NCI-H2196 treated with DMSO at 0.1 percent for 48 hours (cell line): Measurements from ENCODE around the gene ASIP.
"Not testable (repeated sequence)": the region's sequence is repeated elsewhere in the genome, so short reads cannot be mapped to it uniquely, and the experiment has no call there.

Experiments used
- DNase-seq: peaks from one replicate; lab custom pipeline; 2025; ENCODE audit not compliant: unreplicated experiment; lab: John Stamatoyannopoulos, UW

Gene ASIP

DNA sequence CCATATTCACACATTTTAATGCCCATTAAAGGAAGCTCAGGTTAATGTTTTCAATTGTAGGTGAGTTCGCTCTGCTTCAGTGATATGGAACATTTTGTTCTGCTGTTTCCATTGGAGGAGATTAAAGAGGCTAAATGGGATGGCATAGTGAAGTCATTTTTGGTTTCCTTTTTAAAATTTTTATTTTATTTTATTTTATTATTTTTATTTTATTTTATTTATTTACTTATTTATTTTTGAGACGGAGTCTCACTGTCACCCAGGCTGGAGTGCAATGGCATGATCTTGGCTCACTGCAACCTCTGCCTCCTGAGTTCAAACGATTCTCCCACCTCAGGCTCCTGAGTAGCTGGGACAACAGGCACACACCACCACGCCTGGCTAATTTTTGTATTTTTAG, 792 bp downstream of the ASIP start:
- not testable (repeated sequence) for DNase-seq

GRCh38 chr20:34242879-34243278, 1.7 kb downstream of the ASIP start:
- DNase-seq, result no peak

DNA sequence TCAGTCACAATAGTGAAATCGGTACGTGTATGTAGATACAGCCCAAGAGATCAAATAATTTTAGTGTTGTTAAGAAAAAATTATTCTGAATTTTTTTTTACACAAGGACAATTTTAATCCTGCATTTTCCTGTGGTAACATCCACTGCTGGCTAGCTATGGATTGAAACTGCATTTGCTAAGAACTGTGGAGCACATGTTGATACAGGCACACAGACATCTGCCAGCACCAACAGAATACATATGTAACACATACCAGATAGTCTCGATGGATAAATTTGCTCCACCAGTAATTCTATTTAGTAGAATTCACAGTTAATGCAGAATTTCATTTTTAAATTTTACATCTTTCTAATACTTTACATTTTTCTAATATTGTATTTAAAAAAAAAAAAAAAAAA, 2.2 kb downstream of the ASIP start:
- no peak for DNase-seq

GRCh38 chr20:34246126-34246626, 5.0 kb downstream of the ASIP start:
- DNase-seq, result no peak

- no peak for DNase-seq
Measured at GRCh38 chr20:34249291-34249690, 8.1 kb downstream of the ASIP start.

- no peak for DNase-seq
Measured at GRCh38 chr20:34250005-34250404, 8.8 kb downstream of the ASIP start.

DNA sequence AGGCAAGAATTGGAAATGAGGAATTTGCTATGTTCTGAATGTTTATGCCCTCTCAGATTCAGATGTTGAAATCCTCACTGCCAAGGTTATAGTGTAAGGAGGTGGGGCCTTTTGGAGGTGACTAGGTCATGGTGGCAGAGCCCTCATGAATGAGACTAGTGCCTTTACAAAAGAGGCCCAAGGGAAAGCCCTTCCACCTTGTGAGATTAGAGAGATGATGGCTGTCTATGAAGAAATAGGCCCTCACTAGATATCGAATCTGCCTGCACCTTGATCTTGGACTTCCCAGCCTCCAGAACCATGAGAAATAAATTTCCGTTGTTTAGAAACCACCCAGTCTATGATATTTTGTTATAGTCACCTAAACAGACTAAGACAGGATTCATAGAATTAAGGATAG, 10.4 kb downstream of the ASIP start:
- no peak for DNase-seq

GRCh38 chr20:34252431-34253086, 11.3 kb downstream of the ASIP start:
- DNase-seq, result not testable (repeated sequence)

- DNase-seq, result no peak
Measured at GRCh38 chr20:34254979-34255378, 13.8 kb downstream of the ASIP start.

DNA sequence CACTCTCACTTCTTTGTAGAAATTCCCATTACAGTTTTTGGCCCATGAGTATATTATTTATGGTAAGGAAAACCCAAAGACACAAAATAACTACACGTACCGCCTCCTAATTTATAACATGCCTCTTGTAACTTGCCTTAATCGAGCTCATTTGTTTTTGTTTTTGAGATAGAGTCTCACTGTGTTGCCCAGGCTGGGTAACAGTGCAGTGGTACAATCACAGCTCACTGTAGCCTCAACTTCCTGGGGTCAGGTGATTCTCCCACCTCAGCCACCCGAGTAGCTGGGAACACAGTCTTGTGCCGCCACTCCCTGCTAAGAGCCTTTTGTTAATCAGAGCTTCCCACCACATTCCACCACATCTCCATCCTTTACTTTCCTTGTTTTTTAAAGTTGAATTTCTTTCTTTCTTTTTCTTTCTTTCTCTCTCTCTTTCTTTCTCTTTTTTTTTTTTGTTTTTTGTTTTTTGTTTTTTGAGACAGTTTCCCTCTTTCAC, 15.5 kb downstream of the ASIP start:
- DNase-seq, result no peak

- no peak for DNase-seq
Measured at GRCh38 chr20:34260208-34260942, 19.2 kb downstream of the ASIP start.

DNA sequence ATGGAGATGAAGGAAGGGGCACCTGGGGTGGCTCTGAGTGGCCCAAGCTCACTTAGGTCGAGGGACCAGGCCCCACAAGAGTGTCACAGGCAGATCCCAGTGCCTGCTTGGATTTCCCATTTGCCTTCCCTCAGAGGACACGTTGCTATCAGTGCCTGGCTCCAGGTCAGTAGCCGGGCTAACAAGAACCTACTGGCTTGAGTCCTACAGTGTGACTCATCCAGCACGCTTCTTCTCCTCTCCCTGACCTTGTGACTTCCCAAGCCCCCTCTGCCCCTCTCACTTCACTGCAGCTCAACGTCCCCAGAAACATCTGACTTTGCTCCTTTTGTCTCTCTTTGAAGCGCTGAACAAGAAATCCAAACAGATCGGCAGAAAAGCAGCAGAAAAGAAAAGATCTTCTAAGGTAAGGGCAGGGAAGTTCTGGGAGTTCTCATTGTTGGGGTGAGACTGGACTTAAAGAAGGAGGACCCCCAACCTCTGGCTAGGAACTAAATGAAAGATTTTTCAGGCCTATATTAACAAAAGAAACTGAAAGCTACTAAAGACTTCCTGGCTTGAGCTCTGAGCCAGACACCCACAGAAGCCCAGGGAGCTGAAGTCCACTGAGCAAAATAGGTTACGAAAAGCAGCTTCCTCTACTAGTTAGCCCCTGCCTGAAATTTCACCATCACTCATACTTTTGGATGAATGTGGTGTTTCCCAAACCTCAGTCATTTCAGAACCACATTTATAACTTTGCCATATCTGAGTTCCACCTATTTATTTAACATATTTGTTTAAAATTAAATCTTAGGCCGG, 21.5 kb downstream of the ASIP start:
- no peak for DNase-seq

- not testable (repeated sequence) for DNase-seq
Measured at GRCh38 chr20:34263468-34263867, 22.2 kb downstream of the ASIP start.

DNA sequence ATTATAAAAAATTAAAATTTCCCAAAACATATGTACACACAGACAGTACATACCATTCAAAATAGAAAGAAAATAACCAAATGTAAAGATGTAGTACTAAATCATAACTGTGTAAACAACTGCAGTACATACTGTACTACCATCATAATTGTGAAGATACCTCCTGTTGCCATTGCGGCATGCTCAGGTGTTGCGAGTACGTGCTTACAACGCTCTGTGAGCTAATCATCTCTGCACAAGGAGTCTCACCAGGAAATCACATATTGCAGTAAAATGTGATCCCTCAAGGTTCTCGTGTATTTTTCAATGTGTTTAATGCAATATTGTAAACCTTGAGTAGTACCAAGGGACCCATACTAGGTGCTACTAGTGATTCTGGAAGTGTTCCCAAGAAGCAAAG, 22.9 kb downstream of the ASIP start:
- DNase-seq, result no peak

DNA sequence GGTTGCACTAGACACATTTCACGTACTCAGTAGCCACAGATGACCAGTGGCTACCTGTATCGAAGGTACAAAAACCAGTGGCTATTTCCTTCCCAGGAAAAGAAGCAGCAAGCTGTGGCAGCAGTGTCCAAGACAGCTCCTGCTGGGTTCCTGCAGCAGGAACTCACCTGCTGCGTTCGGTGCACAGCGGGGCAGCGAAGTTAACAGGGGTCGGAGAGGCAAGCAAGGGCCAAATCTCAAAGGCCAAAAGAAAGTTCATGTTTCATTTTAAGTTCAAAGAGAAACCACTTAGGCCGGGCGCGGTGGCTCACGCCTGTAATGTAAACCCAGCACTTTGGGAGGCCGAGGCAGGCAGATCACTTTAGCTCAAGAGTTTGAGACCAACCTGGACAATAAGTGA, 26.9 kb downstream of the ASIP start:
- no peak for DNase-seq

GRCh38 chr20:34268851-34269636, 27.8 kb downstream of the ASIP start:
- no peak for DNase-seq

DNA sequence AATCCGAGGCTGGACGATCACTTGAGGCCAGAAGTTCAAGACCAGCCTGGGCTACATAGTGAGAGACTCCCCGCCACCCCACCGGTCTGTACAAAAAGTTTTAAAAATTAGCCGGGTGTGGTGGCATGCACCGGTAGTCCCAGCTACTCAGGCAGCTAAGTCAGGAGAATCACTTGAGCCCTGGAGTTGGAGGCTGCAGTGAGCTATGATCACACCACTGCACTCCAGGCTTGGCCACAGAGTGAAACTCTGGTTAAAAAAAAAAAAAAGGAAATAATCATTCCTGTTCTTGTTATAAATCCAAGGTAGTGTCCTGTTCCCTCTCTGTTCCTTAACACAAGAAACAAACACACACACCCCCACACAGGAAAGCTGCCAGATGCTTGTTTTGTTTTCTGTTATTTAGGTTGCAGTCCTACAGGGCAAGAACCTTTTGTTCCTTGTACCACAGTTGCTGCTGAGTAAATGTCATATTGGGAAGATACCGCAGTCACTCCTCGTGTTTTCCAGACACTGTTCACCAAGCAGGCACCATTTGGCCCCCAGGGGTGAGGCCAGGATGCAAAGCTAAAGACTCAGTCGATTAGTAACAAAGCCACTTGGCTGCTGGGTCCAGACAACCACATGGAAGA, 28.9 kb downstream of the ASIP start:
- no peak for DNase-seq

- no peak for DNase-seq
Measured at GRCh38 chr20:34271956-34272355, 30.7 kb downstream of the ASIP start.

GRCh38 chr20:34274694-34275093, 33.5 kb downstream of the ASIP start:
- DNase-seq, result no peak

DNA sequence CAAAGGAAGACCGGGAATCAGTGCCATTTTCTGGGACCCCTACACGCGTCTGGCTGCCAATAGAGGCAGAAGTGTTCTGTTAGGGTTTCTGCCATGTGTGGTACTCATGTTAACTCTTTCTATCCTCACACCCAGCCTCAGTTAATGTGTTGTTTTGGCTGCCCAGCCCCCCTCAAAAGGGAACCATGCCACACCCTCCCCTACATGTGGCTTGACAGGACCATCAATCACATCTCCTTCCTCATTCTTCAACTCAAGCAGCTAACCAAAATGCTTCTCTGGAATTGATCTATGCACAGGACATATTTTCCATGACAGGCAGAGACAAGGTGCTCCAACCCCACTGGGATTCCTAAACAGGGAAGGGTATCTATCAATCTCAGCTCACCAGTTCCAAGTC, 40.0 kb downstream of the ASIP start:
- DNase-seq, result no peak
